HG02623 (cell line): ENCODE data around the gene CHAF1A.

Source experiments
- ATAC-seq: cut with Tn5 transposase; IDR thresholded peaks from one replicate; pipeline ENCODE4 v1.9.1; 2021; ENCODE audit warnings: moderate library complexity; ENCODE audit not compliant: unreplicated experiment

Gene CHAF1A

GRCh38 chr19:4400135-4400936 is 2.1 kb upstream of the CHAF1A start, which contains the start of gene SH3GL1:
Gene SH3GL1 (minus strand): TSS chr19:4400547. CDS start chr19:4400368, 179 bp downstream.
- ATAC-seq: peak; percentile 60

GRCh38 chr19:4401769-4402170 is 670 bp upstream of the CHAF1A start:
- no peak for ATAC-seq

GRCh38 chr19:4403005-4403761 is 743 bp downstream of the CHAF1A start:
- ATAC-seq: no peak

GRCh38 chr19:4405977-4406376 is 3.5 kb downstream of the CHAF1A start:
- no peak for ATAC-seq

GRCh38 chr19:4406626-4407025 is 4.2 kb downstream of the CHAF1A start:
- no peak for ATAC-seq

GRCh38 chr19:4409123-4409933 is 6.9 kb downstream of the CHAF1A start:
- no peak for ATAC-seq

- no peak for ATAC-seq
Measured at GRCh38 chr19:4413588-4413987, 11.1 kb downstream of the CHAF1A start.

GRCh38 chr19:4414144-4414799 is 11.8 kb downstream of the CHAF1A start:
- no peak for ATAC-seq

- no peak for ATAC-seq
Measured at GRCh38 chr19:4414800-4415321, 12.4 kb downstream of the CHAF1A start.

- ATAC-seq: no peak
Measured at GRCh38 chr19:4415352-4415751, 12.9 kb downstream of the CHAF1A start.

GRCh38 chr19:4416268-4416667 is 13.8 kb downstream of the CHAF1A start:
- no peak for ATAC-seq

GRCh38 chr19:4423416-4424126 is 21.1 kb downstream of the CHAF1A start:
- ATAC-seq: no peak

- no peak for ATAC-seq
Measured at GRCh38 chr19:4425537-4425936, 23.1 kb downstream of the CHAF1A start.

- ATAC-seq: no peak
Measured at GRCh38 chr19:4428326-4428975, 26.0 kb downstream of the CHAF1A start.

- no peak for ATAC-seq
Measured at GRCh38 chr19:4429256-4429655, 26.8 kb downstream of the CHAF1A start.

GRCh38 chr19:4429771-4430171 is 27.3 kb downstream of the CHAF1A start:
- no peak for ATAC-seq

GRCh38 chr19:4430760-4431159 is 28.3 kb downstream of the CHAF1A start:
- ATAC-seq: no peak

- no peak for ATAC-seq
Measured at GRCh38 chr19:4431296-4431695, 28.9 kb downstream of the CHAF1A start.
